Activated T-helper 1 cell treated with anti-CD3 and anti-CD28 coated beads, Interleukin-12 subunit alpha, Interleukin-12 subunit beta, Interleukin-2, Interleukin-4 antibody, amounts not matched to agents 30 ng/mL and 10 ng/mL and 1 ng/mL, durations not matched to agents 14 hours and 24 hours and 36 hours (primary cell): ENCODE results near the gene HIC1. TPM values are rescaled to one million over a fixed set of nuclear protein-coding genes. Genes with fewer than 3 reads are reported as not detected.

Experiments
- DNase-seq: peaks from one replicate; pipeline ENCODE4 v3.0.0; 2021; ENCODE audit warnings: low spot score
- H3K27ac Mint-ChIP-seq: one replicate; pipeline ENCODE4 v1.8.0; 2021; ENCODE audit warnings: mild to moderate bottlenecking, mixed read lengths
- H3K27me3 Mint-ChIP-seq: one replicate; pipeline ENCODE4 v1.8.0; 2022; ENCODE audit warnings: mild to moderate bottlenecking, moderate library complexity, mixed read lengths; ENCODE audit not compliant: insufficient read depth
- H3K36me3 Mint-ChIP-seq: one replicate; pipeline ENCODE4 v1.8.0; 2021; ENCODE audit warnings: low read depth, mixed read lengths
- H3K4me1 Mint-ChIP-seq: one replicate; pipeline ENCODE4 v1.8.0; 2021; ENCODE audit warnings: low read depth, mixed read lengths
- H3K4me3 Mint-ChIP-seq: one replicate; pipeline ENCODE4 v1.8.0; 2021; ENCODE audit warnings: mild to moderate bottlenecking, moderate library complexity, mixed read lengths
- H3K9me3 Mint-ChIP-seq: one replicate; pipeline ENCODE4 v1.8.0; 2021; ENCODE audit warnings: mixed read lengths
- intact Hi-C: fragments of 100-400 bp; cut with micrococcal nuclease; formaldehyde crosslinking; loops from one replicate; pipeline ENCODE4 v1.15.1; 2024
- total RNA-seq: library from RNA; stranded (reverse); gene quantifications from 2 replicates; pipeline ENCODE4 v1.2.3, GENCODE V29; 2022

Gene HIC1
- total RNA-seq, 1 donor from 2014 or later = 47.0 TPM

- H3K4me3 Mint-ChIP-seq = no peak overlapping the region
- peaks cover 34% of the 10 kb centered on the region for H3K27me3 Mint-ChIP-seq
- intact Hi-C loops = no loop called here
- H3K36me3 Mint-ChIP-seq = no peaks in the 10 kb centered on the region
- no peaks in the 10 kb centered on the region for H3K9me3 Mint-ChIP-seq
- H3K27ac Mint-ChIP-seq = no peak overlapping the region
- no peaks in the 10 kb centered on the region for H3K4me1 Mint-ChIP-seq
- DNase-seq = no peak
These were observed 36.0 kb upstream of the HIC1 start for GRCh38 chr17:2018716-2019510.

- Mint-ChIP-seq H3K27ac (no peak overlapping the region), H3K9me3 (no peaks in the 10 kb centered on the region), H3K4me3 (no peak overlapping the region), H3K36me3 (no peaks in the 10 kb centered on the region), H3K4me1 (no peaks in the 10 kb centered on the region), H3K27me3 (peaks cover 36% of the 10 kb centered on the region)
- intact Hi-C loops = no loop called here
- no peak for DNase-seq
These were observed 35.2 kb upstream of the HIC1 start for GRCh38 chr17:2019723-2020122.

GRCh38 chr17:2020721-2021120 lies 34.2 kb upstream of the HIC1 start:
- DNase-seq = no peak
- Mint-ChIP-seq H3K27ac (no peak overlapping the region), H3K36me3 (no peaks in the 10 kb centered on the region), H3K9me3 (no peaks in the 10 kb centered on the region), H3K27me3 (peaks cover 41% of the 10 kb centered on the region), H3K4me3 (no peak overlapping the region), H3K4me1 (peaks cover 1% of the 10 kb centered on the region)
- intact Hi-C loops = no loop called here

GRCh38 chr17:2022647-2023240 lies 32.2 kb upstream of the HIC1 start:
- H3K4me3 Mint-ChIP-seq = peak overlapping the region; percentile 54
- no peak overlapping the region for H3K27ac Mint-ChIP-seq
- H3K9me3 Mint-ChIP-seq = no peaks in the 10 kb centered on the region
- peaks cover 8% of the 10 kb centered on the region for H3K4me1 Mint-ChIP-seq
- DNase-seq = no peak
- intact Hi-C loops = no loop called here
- H3K36me3 Mint-ChIP-seq = no peaks in the 10 kb centered on the region
- peaks cover 58% of the 10 kb centered on the region for H3K27me3 Mint-ChIP-seq

- H3K4me1 Mint-ChIP-seq = peaks cover 8% of the 10 kb centered on the region
- no peak for DNase-seq
- intact Hi-C loops = no loop called here
- no peak overlapping the region for H3K27ac Mint-ChIP-seq
- no peaks in the 10 kb centered on the region for H3K36me3 Mint-ChIP-seq
- no peaks in the 10 kb centered on the region for H3K9me3 Mint-ChIP-seq
- peaks cover 61% of the 10 kb centered on the region for H3K27me3 Mint-ChIP-seq
- peak overlapping the region; percentile 54 for H3K4me3 Mint-ChIP-seq
These were observed 31.6 kb upstream of the HIC1 start for GRCh38 chr17:2023256-2023655.

- H3K4me1 Mint-ChIP-seq = peaks cover 8% of the 10 kb centered on the region
These were observed 31.0 kb upstream of the HIC1 start for GRCh38 chr17:2023692-2024571.

GRCh38 chr17:2024572-2025219 lies 30.2 kb upstream of the HIC1 start:
- Mint-ChIP-seq H3K4me3 (peak overlapping the region; percentile 45), H3K27ac (no peak overlapping the region), H3K9me3 (no peaks in the 10 kb centered on the region), H3K36me3 (no peaks in the 10 kb centered on the region), H3K4me1 (peaks cover 8% of the 10 kb centered on the region), H3K27me3 (peaks cover 65% of the 10 kb centered on the region)
- intact Hi-C loops = loop anchor here (1.0 kb wide), 1 partner anchor 116 kb away; no protein-coding TSS in a partner anchor
- no peak for DNase-seq

More at GRCh38 chr17:2023692-2024571, 31.0 kb upstream of the HIC1 start:
- no peak for DNase-seq
- H3K36me3 Mint-ChIP-seq = no peaks in the 10 kb centered on the region
- peaks cover 67% of the 10 kb centered on the region for H3K27me3 Mint-ChIP-seq
- peak overlapping the region; percentile 75 for H3K4me3 Mint-ChIP-seq
- no peak overlapping the region for H3K27ac Mint-ChIP-seq
- intact Hi-C loops = no loop called here
- H3K9me3 Mint-ChIP-seq = no peaks in the 10 kb centered on the region

- Mint-ChIP-seq H3K36me3 (no peaks in the 10 kb centered on the region), H3K4me1 (peaks cover 8% of the 10 kb centered on the region), H3K9me3 (no peaks in the 10 kb centered on the region), H3K27ac (no peak within 1 kb of the TSS), H3K27me3 (peaks cover 60% of the 10 kb centered on the region), H3K4me3 (peak within 1 kb of the TSS; percentile 75)
- intact Hi-C loops = loop anchor here (1.0 kb wide), 1 partner anchor 117 kb away; no protein-coding TSS in a partner anchor
- DNase-seq = peak; percentile 76
These were observed 29.7 kb upstream of the HIC1 start, which contains the start of gene RTN4RL1 for GRCh38 chr17:2025220-2025621. Gene RTN4RL1, minus strand, starts transcription at chr17:2025334. Its CDS starts 469 bp downstream, at chr17:2024865.

- Mint-ChIP-seq H3K4me1 (peaks cover 10% of the 10 kb centered on the region), H3K27ac (no peak overlapping the region), H3K9me3 (no peaks in the 10 kb centered on the region), H3K4me3 (peak overlapping the region; percentile 72), H3K27me3 (peaks cover 57% of the 10 kb centered on the region), H3K36me3 (no peaks in the 10 kb centered on the region)
- intact Hi-C loops = loop anchor here (1.0 kb wide), 1 partner anchor 117 kb away; no protein-coding TSS in a partner anchor
- no peak for DNase-seq
These were observed 29.1 kb upstream of the HIC1 start for GRCh38 chr17:2025622-2026309.

GRCh38 chr17:2027528-2028233 lies 27.2 kb upstream of the HIC1 start:
- no peak for DNase-seq
- Mint-ChIP-seq H3K4me3 (peak overlapping the region; percentile 38), H3K27ac (no peak overlapping the region), H3K27me3 (peaks cover 45% of the 10 kb centered on the region), H3K9me3 (no peaks in the 10 kb centered on the region), H3K36me3 (no peaks in the 10 kb centered on the region), H3K4me1 (peaks cover 13% of the 10 kb centered on the region)
- intact Hi-C loops = no loop called here

- peaks cover 39% of the 10 kb centered on the region for H3K27me3 Mint-ChIP-seq
- no peak overlapping the region for H3K27ac Mint-ChIP-seq
- H3K4me1 Mint-ChIP-seq = peaks cover 13% of the 10 kb centered on the region
- peak overlapping the region; percentile 63 for H3K4me3 Mint-ChIP-seq
- H3K36me3 Mint-ChIP-seq = no peaks in the 10 kb centered on the region
- intact Hi-C loops = no loop called here
- no peak for DNase-seq
- H3K9me3 Mint-ChIP-seq = no peaks in the 10 kb centered on the region
These were observed 26.7 kb upstream of the HIC1 start for GRCh38 chr17:2028234-2028614.
